CD4-positive, alpha-beta T cell treated with Interleukin-17A for 1 hour (primary cell): ENCODE measurements around the gene PDE10A.
"Not testable (repeated sequence)": the region's sequence is repeated elsewhere in the genome, so short reads cannot be mapped to it uniquely, and the experiment has no call there.

Source experiments
- DNase-seq: peaks from one replicate; pipeline ENCODE4 v3.0.0-alpha.2; 2020

PDE10A gene

DNA sequence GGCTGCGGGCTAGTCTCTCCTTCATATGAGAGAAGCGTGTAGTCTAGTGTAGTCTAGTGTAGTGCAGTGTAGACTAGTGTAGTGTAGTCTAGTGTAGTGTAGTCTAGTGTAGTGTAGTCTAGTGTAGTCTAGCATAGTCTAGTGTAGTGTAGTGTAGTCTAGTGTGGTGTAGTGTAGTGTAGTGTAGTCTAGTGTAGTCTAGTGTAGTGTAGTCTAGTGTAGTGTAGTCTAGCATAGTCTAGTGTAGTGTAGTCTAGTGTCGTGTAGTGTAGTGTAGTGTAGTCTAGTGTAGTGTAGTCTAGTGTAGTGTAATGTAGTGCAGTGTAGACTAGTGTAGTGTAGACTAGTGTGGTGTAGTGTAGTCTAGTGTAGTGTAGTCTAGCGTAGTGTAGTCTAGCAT, 44.1 kb downstream of the PDE10A start:
- DNase-seq, result not testable (repeated sequence)

DNA sequence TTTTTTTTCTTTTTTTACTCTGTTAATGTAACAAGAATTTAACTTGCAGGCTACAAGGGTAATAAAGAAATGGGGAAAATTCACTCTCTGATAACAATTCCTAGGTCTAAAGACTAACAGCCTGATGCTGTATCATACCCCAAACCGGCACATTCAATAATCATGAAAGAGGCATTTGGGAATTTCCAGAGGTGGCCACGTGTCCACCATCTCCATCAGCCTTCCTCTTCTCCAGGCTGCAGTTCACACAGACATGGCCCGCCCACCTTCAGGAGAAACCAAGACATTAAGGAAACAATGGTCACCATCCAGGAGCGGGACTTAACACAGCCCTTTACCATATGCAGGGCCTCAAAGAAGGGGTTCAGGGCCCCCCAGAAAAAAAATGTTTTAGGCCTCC, 44.8 kb downstream of the PDE10A start:
- no peak for DNase-seq

GRCh38 chr6:165617528-165617927, 45.5 kb downstream of the PDE10A start:
- DNase-seq, result no peak

- DNase-seq, result no peak
These were observed 46.9 kb downstream of the PDE10A start for GRCh38 chr6:165616116-165616515.

DNA sequence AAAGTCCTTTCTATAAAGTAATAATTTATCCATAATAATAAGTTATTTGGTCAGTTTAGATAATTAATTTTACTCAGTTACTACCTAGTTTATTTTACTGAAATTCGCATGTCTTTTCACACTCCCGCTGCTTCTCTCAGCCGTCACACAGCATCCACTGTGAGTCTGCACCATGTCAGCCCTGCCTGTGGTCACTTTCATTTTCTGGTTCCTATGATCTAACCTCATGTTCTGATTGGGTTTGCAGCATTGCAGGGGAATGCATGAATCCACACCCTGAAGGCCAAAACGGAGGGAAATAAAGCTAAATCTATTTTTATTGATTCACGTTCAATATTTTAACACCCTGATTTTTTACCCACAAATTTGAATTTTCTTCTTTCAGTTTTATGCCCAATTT, 47.4 kb downstream of the PDE10A start:
- DNase-seq, result no peak

- DNase-seq, result no peak
These were observed 51.7 kb downstream of the PDE10A start for GRCh38 chr6:165611294-165611693.

DNA sequence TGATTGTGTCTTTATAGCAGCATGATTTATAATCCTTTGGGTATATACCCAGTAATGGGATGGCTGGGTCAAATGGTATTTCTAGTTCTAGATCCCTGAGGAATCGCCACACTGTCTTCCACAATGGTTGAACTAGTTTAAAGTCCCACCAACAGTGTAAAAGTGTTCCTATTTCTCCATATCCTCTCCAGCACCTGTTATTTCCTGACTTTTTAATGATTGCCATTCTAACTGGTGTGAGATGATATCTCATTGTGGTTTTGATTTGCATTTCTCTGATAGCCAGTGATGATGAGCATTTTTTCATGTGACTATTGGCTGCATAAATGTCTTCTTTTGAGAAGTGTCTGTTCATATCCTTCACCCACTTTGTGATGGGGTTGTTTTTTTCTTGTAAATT, 54.5 kb downstream of the PDE10A start:
- DNase-seq, result not testable (repeated sequence)

DNA sequence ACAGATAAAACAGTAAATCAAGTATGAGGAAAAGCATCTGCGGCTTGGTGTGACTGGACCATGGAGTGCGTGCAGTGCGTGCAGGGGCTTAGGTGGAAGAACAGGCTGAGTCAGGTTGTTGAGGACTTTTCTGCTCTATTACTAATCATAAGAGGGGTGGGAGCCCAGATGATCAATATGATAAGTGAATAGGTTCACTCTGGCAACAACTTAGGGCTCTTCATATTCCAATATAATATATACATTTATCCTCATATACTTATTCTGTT, 56.4 kb downstream of the PDE10A start:
- DNase-seq, result no peak

DNA sequence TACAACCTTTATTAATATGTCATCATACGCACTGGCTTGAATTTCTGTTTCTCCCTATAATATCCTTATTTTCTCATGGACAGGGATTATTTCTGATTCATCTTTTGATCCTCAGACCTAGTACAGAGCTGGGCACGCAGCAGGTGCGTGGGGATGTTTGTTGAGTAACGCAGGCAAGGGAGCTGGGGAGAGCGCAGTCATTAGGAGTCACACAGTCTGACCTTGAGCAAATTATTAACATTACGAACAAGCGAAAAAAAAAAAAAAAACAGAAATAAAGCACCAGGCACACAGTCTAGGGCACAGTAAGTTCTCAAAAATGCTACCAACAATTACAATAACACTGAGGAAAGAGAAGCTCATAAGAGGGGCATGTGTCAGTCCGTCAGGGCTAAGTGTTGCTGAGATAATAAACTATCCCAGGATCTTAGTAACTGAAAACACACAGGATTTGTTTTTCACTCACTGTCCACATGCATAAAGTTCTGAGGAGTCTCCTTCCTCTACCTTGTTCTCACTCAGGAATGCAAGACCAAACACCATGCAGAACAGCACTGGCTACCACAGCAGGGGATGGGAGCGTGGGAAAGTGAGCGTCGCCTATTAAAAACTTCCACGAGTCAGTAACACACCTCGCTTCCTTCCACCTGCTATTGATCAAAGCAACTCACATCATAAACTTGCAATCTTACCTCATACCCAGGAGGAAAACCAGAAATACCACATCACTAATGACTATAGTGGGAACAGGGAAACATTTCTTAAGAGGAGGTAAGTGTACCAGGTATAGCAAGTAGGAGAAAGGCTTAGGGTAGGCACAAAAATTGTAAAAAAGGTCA, 56.9 kb downstream of the PDE10A start:
- DNase-seq, result no peak

DNA sequence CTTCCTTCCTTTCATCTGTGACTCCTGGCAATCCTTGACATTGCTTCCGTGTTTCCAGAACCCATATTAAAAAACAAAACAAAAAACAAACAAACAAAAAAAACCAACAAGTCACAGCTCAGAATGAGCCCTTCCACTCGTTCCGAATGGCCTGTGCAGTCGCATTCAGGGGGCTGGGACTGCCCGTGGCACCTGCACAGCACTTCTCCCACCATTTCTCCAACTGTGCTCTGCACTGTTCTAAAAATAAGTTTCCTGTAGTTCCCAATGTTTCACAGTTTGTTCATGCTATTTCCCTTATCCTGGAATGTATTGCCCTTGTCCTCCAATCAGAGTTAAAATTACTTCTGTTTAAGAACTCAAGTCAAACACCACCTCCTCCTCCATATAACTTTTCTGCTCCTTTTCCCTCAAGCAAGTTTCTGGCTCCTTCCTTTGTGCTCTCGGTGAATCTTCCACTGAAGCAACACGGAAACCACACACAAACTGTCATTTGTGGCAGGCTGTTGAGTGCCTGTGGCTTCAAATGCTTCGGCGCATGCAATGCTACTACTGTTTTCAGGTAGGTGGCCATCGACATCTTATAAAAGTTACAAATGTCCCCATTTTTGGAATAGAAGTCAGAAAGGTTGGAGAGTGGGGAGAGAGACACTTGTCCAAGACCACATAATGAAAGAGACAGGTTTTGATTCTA, 57.7 kb downstream of the PDE10A start:
- no peak for DNase-seq

DNA sequence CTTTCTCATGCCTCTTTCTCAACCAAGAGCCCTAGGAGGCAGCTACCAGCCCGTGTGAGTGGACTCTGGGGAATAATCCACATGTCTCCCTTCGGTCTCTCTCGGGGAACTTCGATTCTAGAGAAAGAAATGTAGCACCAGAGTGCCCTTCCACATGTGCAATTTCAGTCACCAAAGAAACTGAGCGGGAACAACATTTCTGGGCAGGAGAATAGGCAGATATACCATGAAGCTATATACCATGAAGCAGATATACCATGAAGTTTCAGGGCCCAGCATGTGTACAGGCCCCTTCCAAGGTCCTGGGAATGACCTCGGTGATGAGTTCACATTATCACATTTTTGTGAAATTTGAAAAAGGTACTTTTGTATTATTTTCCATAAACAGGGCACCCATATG, 60.8 kb downstream of the PDE10A start:
- DNase-seq, result no peak

- no peak for DNase-seq
These were observed 62.4 kb downstream of the PDE10A start for GRCh38 chr6:165600606-165601005.

GRCh38 chr6:165599596-165600487, 63.2 kb downstream of the PDE10A start:
- no peak for DNase-seq

- DNase-seq, result no peak
These were observed 63.9 kb downstream of the PDE10A start for GRCh38 chr6:165599121-165599520.

- DNase-seq, result no peak
These were observed 65.2 kb downstream of the PDE10A start for GRCh38 chr6:165597821-165598220.

DNA sequence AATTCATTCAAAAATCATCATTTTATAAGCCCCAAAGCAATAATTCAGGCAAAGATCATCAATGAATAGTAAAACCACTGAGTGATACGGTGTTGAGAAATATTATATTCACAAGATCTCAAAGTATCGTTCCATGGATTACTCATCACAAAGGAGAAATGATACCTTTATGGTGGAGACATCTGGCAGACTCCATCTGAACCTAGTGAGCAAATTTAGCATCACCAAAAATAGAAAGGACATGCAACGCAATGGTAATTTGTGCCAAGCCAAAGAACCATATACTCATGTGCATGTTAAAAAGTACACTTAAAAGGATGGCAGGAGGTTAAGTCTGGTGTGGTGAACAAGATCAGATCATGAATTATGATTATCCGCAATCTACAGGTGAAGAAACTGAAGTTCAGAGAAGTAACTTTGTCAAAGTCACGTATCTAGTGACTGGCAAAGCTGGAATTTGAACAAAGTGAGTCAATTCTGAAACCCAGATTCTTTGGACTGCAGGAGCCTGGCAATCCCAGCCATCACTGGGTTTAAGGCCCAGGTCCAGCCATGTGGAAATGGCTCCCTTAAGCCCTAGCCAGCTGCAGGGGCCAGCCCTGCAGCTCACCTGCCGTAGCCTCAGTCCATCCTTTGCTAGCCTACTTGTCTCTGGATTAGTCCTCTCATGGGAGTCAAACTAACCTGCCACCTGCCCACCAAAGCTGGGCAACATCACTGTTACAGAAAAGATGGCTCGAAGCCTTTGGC, 68.3 kb downstream of the PDE10A start:
- no peak for DNase-seq

- DNase-seq, result not testable (repeated sequence)
These were observed 70.1 kb downstream of the PDE10A start for GRCh38 chr6:165592947-165593346.

DNA sequence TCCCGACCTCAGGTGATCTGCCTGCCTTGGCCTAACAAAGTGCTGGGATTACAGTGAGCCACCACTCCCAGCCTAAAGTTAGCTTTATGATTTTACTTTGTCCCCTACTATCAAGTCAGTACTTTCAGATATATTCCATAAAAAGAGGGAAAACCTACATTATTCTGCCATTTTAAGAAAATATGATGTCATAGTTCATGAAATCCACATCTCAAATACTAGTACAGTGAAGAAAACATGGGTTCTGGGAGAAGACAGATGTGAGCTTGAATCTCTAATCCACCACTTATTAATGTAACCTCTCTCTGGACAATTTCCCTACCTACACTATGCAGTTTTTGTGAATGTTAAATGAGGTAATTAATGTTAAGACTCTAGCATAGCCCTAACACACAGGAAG, 74.5 kb downstream of the PDE10A start:
- DNase-seq, result no peak

DNA sequence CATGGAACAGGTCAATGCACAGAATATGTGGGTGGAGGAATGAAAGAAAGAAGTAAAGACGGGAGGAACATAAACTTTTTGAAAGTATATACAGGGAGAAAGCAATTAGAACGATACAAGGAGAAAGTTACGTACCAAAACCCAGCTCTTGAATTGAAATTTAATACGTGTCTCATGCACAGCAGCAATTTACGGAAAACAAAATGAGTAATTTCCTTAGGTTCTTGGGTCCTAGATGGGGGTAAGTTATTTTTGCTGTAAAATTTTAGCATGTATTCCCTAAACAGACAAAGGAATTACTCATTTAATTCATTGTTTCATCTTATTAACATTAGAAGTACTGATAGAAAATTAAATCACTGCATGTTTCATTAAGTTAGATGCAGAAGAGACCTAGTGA, 75.8 kb downstream of the PDE10A start:
- DNase-seq, result no peak

GRCh38 chr6:165586706-165587105, 76.3 kb downstream of the PDE10A start:
- no peak for DNase-seq

DNA sequence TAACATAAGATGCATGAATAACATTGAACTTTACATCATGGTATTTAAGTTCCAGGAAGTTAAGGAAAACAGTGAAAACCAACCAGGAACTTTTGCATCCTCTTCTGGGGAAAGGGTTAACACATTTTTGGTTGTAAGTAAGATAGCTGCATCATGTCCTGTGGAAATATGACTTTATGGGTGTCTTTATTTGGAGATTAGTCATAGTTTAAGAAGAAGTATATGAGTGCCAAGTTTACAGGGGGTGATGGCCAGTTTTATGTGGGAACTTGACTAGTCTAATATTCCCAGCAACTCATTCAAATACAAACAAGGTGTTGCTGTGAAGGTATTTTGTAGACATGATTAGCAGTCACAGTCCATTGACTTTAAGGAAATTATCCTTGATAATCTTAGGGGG, 78.0 kb downstream of the PDE10A start:
- no peak for DNase-seq

DNA sequence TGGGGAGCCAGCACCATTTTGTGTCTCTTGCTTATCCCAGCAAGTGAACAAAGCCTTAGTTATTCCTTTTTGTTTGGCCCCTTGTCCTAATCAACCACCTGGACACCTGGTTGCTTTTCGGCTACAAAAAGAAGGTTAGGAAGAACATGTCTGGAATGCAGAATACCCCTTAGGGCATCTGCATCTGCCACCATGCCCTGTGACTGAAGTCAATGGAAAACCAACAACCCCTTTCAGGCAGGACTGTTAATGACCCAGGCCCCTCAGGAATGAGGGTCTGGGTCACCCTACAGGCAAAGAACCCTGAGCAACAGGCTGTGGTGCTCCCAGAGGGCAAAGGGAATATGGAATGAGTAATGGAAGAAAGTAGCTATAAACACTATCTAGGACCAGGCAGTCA, 78.5 kb downstream of the PDE10A start:
- DNase-seq, result no peak

DNA sequence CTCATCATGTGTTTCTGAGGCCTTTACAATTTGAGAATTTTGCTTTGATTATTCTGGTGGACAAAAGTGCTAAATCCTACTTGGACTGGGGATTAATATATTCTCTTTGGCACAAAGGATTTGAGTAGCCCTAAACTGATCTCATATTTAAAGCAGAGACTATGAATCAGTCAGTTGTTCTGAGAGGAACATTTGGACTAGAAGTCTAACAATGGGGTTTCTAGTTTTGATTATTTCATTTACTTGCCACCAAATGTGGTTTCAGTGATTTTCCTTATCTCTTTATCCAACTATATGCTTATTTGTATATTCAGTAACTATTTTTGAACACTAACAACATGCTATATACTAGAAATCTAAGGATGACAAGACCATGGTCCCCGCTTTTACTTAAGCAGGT, 81.4 kb downstream of the PDE10A start:
- DNase-seq, result no peak
